ENCODE data around the gene DBNDD1.
"Not testable (repeated sequence)": the region's sequence is repeated elsewhere in the genome, so short reads cannot be mapped to it uniquely, and the experiment has no call there.

DBNDD1 gene

DNA sequence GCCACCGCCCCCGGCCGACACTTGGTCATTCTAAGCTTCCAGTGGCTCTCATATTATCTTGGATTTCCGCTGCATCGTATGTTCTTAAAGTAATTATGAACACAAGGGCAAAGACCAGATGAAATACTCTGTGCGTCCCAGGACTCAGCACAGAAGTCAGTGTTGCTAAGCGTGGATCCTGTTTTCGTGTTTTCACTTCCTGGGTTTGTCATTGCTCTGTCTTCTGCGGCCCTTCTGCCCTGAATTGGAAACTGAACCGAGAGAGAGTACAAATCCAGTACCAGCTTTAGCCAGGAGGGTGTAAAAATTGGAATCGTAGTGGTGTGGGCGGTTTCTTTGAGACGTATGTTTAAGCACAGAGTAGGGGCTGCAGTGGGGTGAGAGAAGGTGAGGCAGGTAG lies 32.7 kb downstream of the DBNDD1 start:
- DNase-seq = no peak

DNA sequence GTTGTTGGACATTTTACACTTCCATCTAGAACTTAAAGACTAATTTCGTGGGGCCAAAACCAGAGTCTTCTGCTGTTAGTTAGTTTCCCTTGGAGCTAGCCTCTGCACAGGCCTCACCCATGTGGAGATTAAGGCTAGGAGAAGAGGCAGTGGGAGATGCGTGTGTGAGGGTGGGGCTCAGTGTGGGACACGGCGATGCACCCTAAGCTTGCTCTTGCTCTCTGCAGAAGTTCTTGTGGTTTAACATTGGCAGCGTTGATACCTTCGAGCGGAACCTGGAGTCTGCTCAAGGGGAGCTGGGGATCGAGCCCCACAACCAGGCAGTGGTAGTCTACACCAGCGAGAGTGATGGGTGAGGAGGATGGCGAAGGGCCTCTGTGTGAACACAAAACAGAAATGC lies 34.0 kb downstream of the DBNDD1 start:
- DNase-seq = no peak

DNA sequence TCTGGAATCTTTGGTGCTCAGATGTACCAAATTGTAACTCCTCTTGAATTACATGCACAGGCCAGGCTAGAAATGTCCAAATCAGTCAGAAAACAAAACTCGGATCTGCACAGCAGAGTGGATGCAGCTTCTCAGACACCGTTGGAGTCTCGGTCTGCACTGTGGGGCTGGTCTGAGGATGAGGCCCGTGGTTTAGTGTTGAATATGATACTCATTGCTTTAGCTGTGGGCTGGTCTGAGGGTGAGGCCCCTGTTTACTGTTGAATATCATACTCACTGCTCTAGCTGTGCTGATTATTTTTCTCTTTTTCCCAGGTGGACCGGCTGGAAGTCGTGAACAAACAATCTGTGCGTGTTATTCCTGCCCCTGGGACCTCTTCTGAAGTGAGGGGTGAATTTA lies 35.0 kb downstream of the DBNDD1 start:
- DNase-seq = no peak

DNA sequence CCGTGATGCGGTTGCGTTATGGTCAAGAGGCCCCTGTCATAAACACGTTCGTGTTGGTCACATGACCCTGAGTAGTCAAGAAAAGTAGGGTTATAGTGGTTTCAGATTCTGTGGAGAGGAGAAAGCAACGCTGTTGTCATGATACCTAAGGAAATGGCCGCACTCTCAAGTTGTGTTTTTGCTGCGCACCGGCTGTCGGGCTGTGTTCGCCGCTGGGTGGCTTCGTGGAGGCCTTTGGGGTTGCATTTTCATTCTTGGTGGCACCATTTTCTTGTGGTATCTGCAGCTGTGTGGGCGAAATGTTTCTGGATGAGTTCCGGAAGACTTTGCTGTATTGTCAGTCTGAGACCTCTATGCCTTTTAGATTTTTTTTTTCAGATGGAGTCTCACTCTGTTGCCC lies 35.7 kb downstream of the DBNDD1 start:
- no peak for DNase-seq

DNA sequence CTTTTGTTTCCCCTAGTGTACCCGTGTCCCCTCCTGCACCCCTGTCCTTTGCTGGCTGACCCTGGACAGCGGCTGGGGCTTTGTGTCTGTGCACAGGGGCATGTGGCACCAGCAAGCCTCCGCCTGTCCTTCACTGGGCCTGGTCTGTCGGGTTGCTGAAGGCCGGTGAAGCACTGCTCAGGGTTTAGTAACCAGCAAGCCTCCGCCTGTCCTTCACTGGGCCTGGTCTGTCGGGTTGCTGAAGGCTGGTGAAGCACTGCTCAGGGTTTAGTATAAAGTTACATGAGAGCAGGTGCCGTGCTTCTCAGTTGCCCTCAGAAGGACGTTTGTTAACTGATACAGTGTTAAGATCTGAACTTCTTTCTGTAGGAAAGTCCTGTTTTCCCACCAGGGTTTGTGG lies 36.9 kb downstream of the DBNDD1 start:
- DNase-seq = no peak

DNA sequence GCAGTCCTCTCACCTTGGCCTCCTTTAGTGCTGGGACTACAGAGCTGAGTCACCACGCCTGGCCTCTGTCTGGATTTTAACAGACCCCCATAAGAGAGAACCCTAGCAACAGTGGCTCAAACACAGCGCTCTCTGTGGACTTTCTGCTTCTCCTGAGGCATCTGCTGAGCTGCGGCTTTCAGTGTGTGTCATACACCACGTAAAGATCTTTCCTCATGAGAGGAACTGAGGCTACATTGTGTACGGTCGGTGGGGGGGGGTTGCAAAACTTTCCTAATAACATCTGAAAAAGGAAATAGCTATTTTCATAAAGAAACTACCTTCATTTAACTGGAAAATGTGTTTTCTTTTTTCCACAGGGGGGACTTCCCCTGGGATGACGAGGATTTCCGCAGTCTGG lies 37.8 kb downstream of the DBNDD1 start:
- no peak for DNase-seq

DNA sequence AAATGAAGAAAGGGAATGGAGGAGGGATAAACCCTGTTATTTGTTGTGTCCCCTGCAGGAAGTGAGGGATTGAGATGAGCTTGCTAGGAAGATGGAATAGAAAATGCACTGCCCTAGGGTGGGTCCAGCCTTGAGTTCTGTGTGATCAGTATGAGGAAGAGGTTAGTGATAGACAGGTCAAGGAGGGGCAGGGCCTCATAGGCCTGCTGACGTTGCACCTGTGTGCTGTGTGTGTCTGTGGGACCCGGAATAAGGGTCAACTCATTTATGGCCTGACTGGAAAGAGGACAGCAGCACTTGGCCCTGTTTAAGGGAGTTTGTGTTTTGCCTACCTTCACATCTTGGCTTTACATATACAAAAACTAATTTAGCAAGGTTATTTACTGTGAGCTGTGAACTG lies 44.4 kb downstream of the DBNDD1 start:
- DNase-seq = no peak

DNA sequence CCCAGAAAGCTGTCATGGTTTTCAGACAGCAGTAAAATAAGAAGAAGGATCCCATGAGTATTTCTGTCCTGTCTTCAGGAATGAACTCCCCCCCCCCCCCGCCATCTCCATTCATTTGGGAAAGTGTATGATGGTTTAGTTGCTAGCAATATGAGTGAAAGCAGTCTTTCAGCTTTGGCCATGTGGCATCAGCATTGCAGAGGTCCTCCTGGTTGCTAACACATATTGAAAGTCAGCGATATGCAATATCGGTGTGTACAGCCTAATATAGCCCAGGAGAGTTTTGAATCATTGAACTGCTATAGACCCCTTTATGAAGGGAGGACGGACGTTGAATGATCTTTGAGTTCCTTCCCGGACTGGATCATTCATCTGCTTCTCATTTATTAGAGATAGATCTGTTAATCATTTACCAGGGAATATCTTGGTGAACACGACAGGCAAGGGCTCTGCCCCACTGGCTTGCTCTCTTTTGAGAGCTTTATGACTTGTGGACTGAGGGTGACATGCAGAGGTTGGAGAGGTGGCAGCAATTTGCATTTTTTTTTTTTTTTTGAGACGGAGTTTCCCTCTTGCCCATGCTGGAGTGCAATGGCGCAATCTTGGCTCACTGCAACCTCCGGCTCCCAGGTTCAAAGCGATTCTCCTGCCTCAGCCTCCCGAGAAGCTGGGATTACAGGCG lies 45.5 kb downstream of the DBNDD1 start:
- DNase-seq = no peak

DNA sequence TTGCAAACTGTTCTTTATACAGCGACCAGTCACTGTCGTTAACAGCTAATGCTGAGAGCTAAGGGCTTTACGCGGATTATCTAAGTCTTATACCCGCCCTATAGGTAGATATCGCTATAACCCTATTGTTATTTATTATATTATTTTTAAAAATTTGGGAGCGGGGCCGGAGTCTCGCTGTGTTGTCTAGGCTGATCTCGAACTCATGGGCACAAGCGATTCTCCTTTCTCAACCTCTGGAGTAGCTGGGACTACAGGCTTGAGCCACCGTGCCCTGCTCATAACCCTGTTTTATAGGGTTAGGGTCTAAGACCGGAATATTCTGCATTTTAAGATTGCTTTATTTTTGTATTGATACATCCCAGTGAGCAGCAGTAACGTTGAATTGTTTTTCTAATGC lies 46.0 kb downstream of the DBNDD1 start:
- DNase-seq = no peak

DNA sequence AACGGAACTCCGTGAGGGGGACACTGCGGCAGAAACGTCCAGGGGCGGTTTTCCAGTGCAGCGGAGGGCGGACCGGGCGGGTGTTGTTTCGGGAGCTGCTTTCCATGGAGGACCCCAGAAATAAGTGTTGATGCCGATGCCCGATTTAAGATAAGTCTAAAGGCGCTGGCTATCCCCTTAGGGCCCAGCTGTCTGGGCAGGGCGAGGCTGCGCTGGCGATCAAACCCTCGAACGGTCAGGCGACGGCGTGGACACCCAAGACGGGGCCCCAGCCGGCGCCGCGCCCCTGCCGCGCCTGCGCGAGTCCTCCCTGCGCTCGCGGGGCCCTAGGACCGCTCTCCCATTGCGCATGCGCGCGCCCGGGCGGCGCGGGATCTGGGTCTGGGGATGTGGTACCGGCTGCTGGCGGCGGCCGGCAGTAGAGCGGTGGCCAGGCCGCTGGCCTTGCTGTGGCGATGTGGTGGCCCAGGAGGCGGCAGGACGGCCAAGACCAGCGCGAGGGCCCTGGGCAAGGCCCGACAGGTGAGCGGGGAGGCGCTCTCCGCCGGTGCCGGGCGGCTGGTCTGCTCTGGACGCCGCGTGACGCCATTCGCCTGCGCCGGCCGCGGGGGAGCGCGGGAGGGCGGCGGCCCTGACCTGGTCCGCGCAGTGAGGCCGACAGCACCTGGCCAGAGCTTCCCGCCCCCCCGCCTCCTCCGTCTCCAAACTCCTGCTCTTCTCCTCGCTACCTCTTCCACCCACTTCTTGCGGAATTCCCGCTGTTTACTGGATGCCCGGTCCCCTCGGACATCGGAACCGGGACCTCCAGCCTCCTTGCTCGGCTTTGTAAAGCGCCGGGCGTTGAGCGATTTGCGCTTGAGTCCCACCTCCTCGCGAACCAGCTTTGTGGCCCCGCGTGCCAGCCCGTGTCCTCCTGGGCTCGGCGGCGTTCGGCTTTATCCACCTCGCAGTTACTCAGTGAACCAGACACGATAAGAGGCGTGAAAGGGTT lies 46.7 kb downstream of the DBNDD1 start:
- peak; percentile 85 for DNase-seq

DNA sequence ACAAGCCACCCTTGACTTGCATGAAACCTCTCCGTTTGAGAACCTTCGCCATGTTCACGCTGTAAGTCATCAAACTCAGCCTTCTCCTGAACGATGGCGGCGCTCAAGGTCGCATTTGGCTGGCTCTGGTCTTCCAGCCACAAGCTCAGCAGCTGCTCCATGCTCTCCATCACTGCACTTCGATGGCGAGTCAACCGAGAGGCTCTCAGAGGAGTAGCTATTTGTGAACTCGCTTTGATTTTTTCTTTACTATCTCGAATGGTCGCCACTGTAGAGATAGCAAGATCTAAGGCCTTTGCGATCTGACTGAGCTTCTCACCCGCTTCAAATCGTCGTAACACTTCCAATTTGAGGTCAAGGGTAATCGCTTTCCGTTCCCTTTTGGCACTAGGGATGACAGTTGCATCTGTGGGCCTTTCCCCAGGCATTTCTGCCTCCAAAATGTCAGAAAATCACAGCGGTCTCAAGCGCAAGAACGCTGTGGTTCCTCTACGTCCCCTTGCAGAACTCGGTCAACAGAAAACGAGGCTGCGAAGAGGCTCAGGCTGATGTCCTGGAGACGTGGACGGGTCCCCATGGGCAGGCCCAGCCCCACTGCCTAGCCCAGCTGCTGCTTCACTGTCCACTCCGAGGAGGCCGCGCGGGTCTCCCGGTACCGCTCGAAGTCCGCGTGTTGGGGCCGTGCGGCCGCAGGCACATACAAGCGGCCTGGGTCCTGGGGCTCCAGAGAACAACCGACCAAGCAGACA lies 47.6 kb downstream of the DBNDD1 start:
- DNase-seq = peak; percentile 16

DNA sequence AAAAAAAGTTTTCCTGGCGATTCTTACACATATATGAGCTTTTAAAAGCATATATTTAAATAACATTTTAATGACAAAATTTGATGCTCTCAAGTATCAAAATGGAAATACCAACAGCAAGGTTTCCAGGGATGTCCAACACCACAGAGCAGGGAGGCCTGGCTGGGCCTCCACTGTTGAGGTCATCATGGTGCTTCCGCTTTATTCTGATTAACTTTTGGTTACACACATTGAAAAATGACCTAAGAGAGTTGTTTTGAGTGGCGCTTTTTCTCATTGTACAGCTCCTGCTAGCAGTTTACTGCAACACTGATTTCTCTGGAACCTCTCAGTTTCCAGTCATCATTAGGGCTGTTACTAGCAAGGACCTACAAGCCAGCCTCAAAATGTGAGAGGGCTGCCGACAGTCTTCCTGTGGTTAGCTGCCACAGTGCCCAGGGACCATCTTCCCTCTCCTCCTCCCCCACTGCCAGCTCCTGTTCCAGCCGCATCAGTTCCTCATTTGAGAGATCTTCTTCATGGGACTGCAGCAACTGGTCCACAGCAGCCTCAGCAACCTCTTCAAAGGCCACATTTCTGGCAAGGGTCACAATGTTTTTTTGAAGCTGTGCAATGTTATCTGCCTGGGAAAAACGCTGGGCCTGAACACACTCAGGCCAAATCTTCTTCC lies 49.4 kb downstream of the DBNDD1 start:
- DNase-seq = no peak

DNA sequence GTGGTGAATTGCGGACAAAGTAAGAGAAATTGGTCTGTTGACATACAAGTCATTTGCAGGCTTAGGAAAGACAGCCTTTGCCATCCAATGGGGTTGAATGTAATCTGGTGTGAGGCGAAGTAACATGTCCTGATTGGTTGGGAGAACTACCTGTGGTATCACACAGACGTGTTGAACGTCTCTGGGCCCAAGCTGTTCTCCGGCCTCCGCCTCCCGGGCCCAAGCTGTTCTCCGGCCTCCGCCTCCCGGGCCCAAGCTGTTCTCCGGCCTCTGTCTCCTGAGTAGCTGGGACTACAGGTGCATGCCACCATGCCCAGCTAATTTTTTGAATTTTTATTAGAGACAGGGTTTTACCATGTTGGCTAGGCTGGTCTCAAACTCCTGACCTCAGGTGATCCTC lies 51.2 kb downstream of the DBNDD1 start:
- DNase-seq = not testable (repeated sequence)

DNA sequence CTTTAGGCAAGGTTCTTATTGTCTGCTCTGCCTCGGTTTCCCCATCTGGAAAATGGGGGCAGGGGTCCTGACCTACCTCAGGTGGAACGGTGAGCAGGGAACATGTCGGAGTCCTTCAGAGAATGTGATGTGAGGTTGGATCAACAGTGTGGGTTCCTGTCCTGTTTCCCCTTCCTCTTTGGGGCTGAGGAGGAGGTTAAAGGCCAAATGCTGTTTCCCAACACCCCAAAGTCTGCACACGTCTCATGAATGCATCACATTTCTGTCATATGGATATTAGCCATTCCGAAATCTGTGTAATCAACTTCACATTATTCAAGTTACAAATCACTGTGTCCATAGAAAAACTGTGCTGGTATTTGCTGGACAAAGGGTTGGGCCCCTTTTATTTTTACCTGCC lies 51.8 kb downstream of the DBNDD1 start:
- not testable (repeated sequence) for DNase-seq

DNA sequence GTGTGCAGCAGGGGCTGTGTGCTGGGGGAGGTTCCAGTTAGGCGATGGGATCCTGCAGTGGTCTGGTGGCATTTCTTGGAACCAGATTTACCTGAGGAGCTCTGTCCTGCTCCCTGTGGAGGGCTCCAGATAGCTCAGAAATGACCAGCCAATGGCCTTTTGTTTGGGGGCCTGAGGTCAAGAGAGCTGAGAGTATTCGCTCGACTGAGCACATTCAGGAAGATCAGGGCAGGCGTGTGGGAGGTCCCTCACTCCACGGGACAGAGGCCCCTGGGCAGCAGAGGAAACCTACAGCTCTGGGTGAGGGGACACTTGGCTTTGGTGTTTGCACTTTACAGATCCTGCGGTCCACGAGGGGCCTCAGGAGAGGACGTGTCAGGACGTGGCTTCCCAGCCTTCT lies 52.5 kb downstream of the DBNDD1 start:
- no peak for DNase-seq

DNA sequence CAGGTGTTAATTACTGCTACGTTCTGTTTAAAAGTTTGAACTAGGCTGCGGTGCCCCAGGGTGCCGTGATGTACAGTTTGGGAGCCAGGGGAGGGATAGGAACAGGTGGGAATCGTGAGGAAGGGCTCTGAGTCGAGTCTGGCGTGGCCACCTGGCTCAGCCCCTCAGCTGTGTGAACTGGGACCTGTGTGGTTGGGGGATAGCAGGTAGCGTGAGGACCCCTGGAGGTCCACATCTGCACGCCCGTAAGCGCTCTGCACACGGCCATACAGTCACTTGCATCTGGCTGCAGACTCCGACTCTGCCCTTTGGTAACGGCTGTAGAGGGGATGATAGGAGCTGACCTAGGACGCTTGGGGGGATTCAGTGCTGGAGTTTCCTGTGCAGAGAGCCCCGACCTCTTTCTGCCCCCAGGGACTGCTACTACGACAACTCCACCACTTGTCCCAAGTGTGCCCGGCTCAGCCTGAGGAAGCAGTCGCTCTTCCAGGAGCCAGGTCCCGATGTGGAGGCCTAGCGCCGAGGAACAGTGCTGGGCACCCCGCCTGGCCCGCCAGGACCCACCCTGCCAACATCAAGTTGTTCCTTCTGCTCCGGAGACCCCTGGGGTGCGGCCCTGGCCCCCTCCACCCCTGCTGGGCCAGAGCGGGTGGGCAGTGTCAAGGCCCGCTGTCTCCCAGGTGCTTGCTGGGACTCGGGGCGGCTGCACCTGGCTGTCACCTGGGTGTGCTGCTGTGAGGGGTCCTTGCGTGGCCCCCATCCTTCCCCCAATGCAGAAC lies 53.6 kb downstream of the DBNDD1 start:
- DNase-seq = no peak

DNA sequence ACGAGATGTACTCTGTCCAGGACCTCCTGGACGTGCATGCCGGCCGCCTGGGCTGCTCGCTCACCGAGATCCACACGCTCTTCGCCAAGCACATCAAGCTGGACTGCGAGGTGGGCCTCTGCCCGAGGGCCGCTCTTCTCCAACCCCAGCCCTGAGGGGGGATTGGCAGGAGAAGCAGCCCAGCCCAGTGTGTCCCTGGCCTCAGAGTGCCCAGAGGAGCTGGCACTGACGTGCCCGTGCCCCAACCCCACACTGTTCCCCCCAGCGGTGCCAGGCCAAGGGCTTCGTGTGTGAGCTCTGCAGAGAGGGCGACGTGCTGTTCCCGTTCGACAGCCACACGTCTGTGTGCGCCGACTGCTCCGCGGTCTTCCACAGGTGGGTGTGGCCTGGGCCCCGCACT lies 55.1 kb downstream of the DBNDD1 start:
- no peak for DNase-seq

DNA sequence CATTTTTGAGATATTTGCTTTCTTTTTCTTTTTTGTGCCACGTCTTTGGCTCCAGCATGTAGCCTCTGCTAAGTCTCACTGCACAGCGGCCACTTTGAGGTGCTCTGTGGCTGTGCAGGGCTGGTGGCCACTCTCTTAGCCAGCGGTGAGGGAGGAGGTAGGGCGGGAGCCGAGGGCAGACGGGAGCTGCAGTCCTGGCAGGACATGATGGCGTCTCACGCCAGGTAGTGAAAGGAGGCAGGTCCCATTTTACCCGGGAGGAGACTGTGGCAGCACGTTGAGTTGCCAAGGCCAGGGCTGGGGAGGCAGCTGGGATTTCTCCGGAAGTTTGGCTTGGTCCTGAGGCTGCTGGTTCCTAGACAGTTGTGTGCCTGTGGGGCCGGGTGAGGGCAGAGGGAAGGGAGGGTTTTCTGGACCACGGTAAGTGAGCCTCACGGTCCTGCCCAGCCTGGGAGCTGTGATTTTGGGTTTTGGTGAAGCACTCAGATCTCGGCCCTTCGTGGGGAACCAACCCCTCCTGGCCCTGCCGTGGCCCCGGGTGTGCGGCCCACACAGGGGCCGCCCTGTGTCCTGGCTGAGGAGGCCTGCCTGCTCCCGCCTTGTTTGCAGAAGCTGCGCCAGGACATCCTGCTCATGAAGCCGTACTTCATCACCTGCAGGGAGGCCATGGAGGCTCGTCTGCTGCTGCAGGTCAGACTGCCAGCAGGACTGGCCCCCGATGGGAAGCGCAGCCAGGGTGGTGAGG lies 56.3 kb downstream of the DBNDD1 start:
- no peak for DNase-seq

DNA sequence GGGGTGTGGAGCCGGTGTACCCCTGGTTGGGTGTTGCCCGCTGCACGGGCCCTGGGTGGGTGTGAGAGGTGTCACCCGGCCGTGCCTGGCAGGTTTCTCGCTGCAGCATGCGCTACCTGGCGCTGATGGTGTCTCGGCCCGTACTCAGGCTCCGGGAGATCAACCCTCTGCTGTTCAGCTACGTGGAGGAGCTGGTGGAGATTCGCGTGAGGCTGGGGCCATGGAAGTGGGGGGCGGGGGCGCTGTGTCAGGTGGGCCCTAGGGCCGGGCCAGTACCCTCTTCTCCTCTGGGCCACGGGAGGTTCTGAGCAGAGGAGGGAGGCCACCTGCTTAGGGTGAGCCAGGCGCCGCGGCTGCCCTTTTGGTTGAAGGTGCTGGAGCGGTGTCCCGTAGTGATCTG lies 57.3 kb downstream of the DBNDD1 start:
- no peak for DNase-seq

DNA sequence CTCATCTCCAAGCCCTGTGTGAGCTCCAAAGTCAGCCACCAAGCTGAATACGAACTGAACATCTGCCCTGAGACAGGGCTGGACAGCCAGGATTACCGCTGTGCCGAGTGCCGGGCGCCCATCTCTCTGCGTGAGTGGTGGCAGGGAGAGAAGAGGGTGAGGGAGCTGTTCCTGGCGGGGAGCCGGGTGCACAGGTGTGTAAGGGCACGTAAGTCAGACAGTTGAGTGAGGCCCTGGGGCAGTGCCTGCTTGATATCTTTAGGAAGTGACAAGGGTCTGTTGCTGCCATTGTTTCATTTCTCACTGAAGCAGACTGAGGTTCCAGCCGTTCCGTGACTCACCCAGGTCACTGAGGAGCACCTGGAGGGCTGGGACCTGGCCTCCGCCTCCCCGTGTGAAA lies 58.3 kb downstream of the DBNDD1 start:
- no peak for DNase-seq

DNA sequence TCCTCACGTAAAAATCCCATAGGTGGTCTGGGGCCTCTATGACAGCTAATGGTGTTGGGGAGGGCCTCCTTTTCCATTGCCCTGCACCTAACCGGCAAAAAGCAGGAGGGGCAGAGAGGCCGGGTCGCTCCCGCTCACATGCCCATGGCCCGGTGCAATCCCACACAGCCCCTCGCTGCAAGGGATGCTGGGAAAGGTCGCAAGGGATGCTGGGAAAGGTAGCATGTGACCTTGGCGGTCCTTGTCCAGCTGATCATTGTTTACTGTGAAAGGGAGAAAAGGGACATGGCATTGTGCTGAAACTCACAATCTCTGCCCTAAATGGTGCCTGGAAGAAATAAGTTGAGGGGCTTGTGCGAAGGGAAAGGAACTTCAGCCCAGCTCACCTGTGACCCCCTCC lies 60.7 kb downstream of the DBNDD1 start:
- no peak for DNase-seq
